ENCODE measurements around the gene SLC23A3. TPM values are rescaled to one million over a fixed set of nuclear protein-coding genes. Genes with fewer than 3 reads are reported as not detected.
"Not testable (repeated sequence)": the region's sequence is repeated elsewhere in the genome, so short reads cannot be mapped to it uniquely, and the experiment has no call there.

Gene SLC23A3
- total RNA-seq, 1 donor from 2014 or later = 2.8 TPM

DNA sequence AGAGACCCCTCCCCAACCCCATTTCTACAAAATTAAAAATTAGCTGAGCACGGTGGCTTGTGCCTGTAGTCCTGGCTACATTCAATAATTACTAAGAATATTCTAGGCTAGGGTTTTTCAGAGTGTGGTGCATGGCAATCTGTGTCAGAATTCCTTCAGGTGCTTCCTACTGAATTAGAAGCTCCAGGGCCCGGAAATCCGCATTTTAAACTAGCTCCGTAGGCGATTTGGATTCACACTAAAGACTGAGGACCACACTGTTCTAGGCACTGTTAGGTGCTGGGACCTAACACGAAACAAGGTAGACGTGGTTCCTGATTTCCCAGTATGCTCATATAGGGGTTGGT lies 36.1 kb upstream of the SLC23A3 start:
- DNase-seq (ENCODE audit: low spot score) = no peak
- ATAC-seq = no peak

DNA sequence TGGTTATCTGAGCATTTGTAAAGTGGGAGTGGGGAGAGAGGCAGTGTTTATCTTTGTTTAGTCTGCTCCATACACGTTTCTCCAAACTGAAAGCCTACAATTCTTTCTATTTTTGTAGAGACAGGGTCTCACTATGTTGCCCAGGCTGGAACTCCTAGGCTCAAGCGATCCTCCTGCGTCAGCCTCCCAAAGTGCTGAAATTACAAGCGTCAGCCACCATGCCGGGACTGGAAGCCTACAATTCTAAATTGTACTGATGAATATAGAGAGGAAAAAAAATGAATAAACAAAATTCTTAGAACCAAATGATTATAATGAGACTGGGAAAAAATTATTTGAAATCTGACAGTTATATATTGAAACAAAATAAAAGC lies 35.3 kb upstream of the SLC23A3 start:
- no peak for DNase-seq (ENCODE audit: low spot score)
- no peak for ATAC-seq

GRCh38 chr2:219204425-219205164 lies 34.8 kb upstream of the SLC23A3 start:
- ATAC-seq = no peak
- no peak for DNase-seq (ENCODE audit: low spot score)

DNA sequence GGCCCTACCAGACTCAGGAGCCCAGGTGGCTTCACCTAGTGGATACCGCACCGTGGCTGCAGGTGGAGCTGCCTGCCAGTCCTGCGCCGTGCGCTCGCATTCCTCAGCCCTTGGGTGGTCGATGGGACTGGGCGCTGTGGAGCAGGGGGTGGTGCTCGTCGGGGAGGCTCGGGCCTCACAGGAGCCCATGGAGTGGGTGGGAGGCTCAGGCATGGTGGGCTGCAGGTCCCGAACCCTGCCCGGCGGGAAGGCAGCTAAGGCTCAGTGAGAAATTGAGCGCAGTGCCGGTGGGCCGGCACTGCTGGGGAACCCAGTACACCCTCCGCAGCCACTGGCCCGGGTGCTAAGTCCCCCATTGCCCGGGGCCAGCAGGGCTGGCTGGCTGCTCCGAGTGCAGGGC lies 31.5 kb upstream of the SLC23A3 start:
- not testable (repeated sequence) for ATAC-seq; DNase-seq (ENCODE audit: low spot score)

- ATAC-seq; DNase-seq (ENCODE audit: low spot score): not testable (repeated sequence)
Measured at GRCh38 chr2:219200502-219201326, 30.9 kb upstream of the SLC23A3 start.

GRCh38 chr2:219199470-219200211 lies 29.8 kb upstream of the SLC23A3 start:
- DNase-seq (ENCODE audit: low spot score) (no peak), ATAC-seq (no peak)

- ATAC-seq (no peak), DNase-seq (ENCODE audit: low spot score) (no peak)
Measured at GRCh38 chr2:219198974-219199373, 29.1 kb upstream of the SLC23A3 start.

DNA sequence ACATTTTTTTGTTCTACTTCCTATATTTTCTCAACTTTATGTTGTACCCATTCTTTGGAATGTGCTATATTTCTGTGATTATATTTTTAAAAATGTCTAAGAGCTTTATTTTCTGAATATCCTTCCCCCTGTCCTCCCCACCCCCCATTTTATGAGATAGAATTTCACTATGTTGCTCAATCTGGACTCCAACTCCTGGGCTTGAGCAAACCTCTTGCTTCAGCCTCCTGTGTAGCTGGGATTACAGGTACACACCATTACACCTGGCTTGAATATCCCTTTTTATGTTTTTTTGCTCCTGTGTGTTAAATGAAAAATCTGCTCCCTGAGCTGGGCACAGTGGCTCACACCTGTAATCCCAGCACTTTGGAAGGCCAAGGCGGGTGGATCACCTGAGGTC lies 27.6 kb upstream of the SLC23A3 start:
- ATAC-seq (no peak), DNase-seq (ENCODE audit: low spot score) (no peak)

GRCh38 chr2:219186754-219187456 lies 17.1 kb upstream of the SLC23A3 start:
- DNase-seq (ENCODE audit: low spot score) (no peak), ATAC-seq (no peak)

- DNase-seq (ENCODE audit: low spot score) (no peak), ATAC-seq (no peak)
Measured at GRCh38 chr2:219184121-219184520, 14.3 kb upstream of the SLC23A3 start.

GRCh38 chr2:219183151-219183772 lies 13.4 kb upstream of the SLC23A3 start:
- DNase-seq (ENCODE audit: low spot score) = no peak

GRCh38 chr2:219182331-219183150 lies 12.7 kb upstream of the SLC23A3 start:
- ATAC-seq (no peak), DNase-seq (ENCODE audit: low spot score) (no peak)

More at GRCh38 chr2:219183151-219183772, 13.4 kb upstream of the SLC23A3 start:
- no peak for ATAC-seq

GRCh38 chr2:219181531-219181930 lies 11.7 kb upstream of the SLC23A3 start:
- DNase-seq (ENCODE audit: low spot score) = no peak
- no peak for ATAC-seq

DNA sequence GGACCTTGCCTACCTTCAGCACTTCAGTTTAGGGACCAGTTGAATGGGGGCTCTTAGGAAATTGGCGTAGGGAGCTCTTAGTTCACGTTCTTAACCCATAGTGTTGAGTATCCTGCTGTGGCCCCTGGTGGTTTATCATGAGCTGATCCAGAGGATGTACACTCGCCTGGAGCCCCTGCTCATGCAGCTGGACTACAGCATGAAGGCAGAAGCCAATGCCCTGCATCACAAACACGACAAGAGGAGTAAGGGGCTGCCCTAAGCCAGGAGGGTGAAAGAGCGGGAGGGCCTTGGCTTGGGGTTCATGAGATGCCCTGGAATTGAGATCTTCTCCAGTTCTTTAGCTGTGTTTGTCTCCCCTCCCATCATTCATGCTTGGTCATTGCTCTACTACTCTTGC lies 11.1 kb upstream of the SLC23A3 start:
- ATAC-seq (no peak), DNase-seq (ENCODE audit: low spot score) (no peak)

DNA sequence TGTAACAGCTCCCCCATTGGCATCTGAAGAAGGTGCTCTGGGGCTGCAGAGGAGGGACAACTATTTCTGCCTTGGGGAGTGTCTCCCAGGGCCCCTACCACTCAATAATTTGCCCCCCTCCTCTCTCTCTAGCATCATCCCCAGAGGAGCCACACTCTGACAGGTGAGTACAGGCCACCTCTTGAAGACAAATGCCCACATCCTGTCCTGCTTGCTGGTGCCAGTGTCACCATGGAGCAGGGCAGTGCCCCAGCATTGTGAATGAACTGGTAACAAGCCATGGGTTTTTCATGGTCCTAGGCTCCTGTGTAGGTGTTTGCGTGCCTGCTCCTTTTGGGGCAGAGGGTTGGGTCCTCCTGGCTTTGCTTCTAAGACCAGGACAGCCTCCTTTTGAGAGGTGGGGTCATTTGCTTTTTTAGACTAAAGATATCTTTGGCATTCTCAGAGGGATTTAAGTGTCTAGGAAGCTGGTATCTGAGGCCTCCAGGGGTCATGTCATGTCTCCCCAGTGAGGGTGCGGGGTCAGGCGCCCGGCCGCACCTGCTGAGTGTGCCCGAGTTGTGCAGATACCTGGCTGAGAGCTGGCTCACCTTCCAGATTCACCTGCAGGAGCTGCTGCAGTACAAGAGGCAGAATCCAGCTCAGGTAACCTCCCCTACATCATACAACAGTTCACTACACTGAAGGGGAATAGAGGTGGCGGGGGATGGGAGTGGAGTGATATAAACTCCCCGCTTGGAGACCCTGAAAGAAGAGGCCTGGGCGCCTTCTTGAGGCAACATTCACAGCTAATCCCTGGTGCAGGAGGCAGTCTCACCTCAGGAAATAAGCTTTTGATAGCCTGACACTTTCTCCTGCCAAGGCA lies 10.0 kb upstream of the SLC23A3 start:
- DNase-seq (ENCODE audit: low spot score) (no peak), ATAC-seq (no peak)

- peak; percentile 8 for ATAC-seq
- DNase-seq (ENCODE audit: low spot score) = peak; percentile 67
Measured at GRCh38 chr2:219178377-219179175, 8.7 kb upstream of the SLC23A3 start.

DNA sequence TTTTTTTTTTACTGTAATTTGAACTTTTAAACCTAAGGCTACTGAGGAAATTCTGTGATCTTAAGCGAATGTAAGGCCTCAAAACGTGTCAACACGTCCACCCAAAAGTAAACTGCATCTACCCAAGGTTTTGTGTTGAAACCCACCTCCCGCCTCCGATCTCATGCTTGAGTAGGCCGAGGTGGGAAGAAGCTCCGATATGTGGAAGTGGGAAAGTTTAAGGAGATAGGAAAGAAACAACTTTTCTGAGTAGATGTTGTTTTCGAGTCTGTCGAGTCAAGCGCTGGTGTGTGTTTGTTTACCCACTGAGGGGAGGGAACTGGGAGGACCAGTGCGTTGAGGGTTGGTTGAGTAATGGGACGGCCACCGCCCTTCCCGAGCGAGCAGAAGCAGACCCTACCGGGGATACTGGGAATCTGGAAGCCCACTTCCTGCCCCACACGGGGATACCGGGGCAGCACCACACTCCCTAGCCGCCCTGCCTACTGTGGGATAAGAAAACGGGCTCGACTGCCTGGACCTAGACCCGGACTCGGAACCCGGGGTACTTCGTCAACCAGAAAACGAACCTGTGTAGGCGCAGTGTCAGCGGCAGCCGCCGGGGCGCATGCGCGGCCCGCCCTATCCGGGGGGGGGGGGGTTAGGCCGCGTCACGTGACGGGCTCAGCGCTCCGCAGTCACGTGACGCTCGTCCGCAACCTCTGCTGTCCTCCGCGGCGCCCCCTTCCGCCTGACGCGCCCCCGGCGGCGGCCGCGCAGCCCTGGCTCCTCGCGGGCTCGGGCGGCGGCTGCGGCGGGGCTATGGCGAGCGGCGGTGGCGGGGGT lies 7.9 kb upstream of the SLC23A3 start, which contains the start of gene RETREG2:
RETREG2 (plus strand) TSS at position 724 of the 825 bp plus-strand sequence; CDS start at position 802, 78 bp downstream.
- DNase-seq (ENCODE audit: low spot score) (peak; percentile 89), ATAC-seq (peak; percentile 75)

Data from left lobe of liver (tissue), 2 donors.